DMS53 (cell line): ENCODE data around the gene ZNF503.

Experiments
- DNase-seq: peaks from one replicate; lab custom pipeline; 2025; lab: John Stamatoyannopoulos, UW

The ZNF503 gene

GRCh38 chr10:75431180-75432111 is 29.9 kb upstream of the ZNF503 start, which contains the start of gene LRMDA:
Gene LRMDA (plus strand): TSS chr10:75431624.
- peak; percentile 76 for DNase-seq

- no peak for DNase-seq
Observed at GRCh38 chr10:75430000-75430763, 28.6 kb upstream of the ZNF503 start.

GRCh38 chr10:75429159-75429827 is 27.7 kb upstream of the ZNF503 start:
- no peak for DNase-seq

GRCh38 chr10:75428434-75429158 is 27.0 kb upstream of the ZNF503 start:
- no peak for DNase-seq

GRCh38 chr10:75427951-75428350 is 26.4 kb upstream of the ZNF503 start:
- no peak for DNase-seq

GRCh38 chr10:75426880-75427279 is 25.3 kb upstream of the ZNF503 start:
- no peak for DNase-seq

GRCh38 chr10:75425291-75426079 is 23.9 kb upstream of the ZNF503 start:
- DNase-seq = no peak

GRCh38 chr10:75424571-75424970 is 23.0 kb upstream of the ZNF503 start:
- no peak for DNase-seq

GRCh38 chr10:75422913-75423312 is 21.3 kb upstream of the ZNF503 start:
- DNase-seq = no peak

GRCh38 chr10:75418712-75419111 is 17.1 kb upstream of the ZNF503 start:
- DNase-seq = no peak

GRCh38 chr10:75418293-75418692 is 16.7 kb upstream of the ZNF503 start:
- peak; percentile 77 for DNase-seq

GRCh38 chr10:75417522-75417927 is 16.0 kb upstream of the ZNF503 start:
- peak; percentile 88 for DNase-seq

- no peak for DNase-seq
Observed at GRCh38 chr10:75414527-75414926, 13.0 kb upstream of the ZNF503 start.

- DNase-seq = no peak
Observed at GRCh38 chr10:75410132-75411005, 8.8 kb upstream of the ZNF503 start.

GRCh38 chr10:75408911-75409885 is 7.6 kb upstream of the ZNF503 start:
- peak; percentile 93 for DNase-seq

GRCh38 chr10:75408509-75408875 is 6.9 kb upstream of the ZNF503 start:
- peak; percentile 64 for DNase-seq

- DNase-seq = peak; percentile 67
Observed at GRCh38 chr10:75407713-75408508, 6.3 kb upstream of the ZNF503 start.

- DNase-seq = no peak
Observed at GRCh38 chr10:75407224-75407712, 5.7 kb upstream of the ZNF503 start.
